GM23338 (cell line): ENCODE results near the gene ITPRID2. TPM values are rescaled to one million over a fixed set of nuclear protein-coding genes. Genes with fewer than 3 reads are reported as not detected.

Source experiments
- ATAC-seq: fragments of 200-7000 bp; cut with Tn5 transposase; 3 replicates; pipeline ENCODE4 v1.9.1; 2020
- DNase-seq: peaks from one replicate; pipeline ENCODE4 v3.0.0-alpha.2; 2015; ENCODE audit warnings: low spot score
- H2AFZ ChIP-seq: fragments of 200-600 bp; sonication (generic); 2 replicates; pipeline ENCODE4 v1.8.0; 2016; ENCODE audit warnings: antibody characterized with exemption, mild to moderate bottlenecking, moderate library complexity
- H3F3A ChIP-seq: fragments of 200-600 bp; sonication (generic); replicated peaks from 2 replicates; pipeline ENCODE4 v1.8.0; 2017; ENCODE audit warnings: antibody characterized with exemption, mixed run types, low read depth
- H3K27ac ChIP-seq: fragments of 200-600 bp; sonication (generic); 2 replicates; pipeline ENCODE4 v1.6.1; 2016; ENCODE audit warnings: low read depth
- H3K27me3 ChIP-seq: fragments of 200-600 bp; sonication (generic); 2 replicates; pipeline ENCODE4 v1.8.0; 2016; ENCODE audit warnings: mild to moderate bottlenecking, mixed run types, moderate library complexity; ENCODE audit not compliant: insufficient read depth
- H3K36me3 ChIP-seq: fragments of 200-600 bp; sonication (generic); 2 replicates; pipeline ENCODE4 v1.8.0; 2016; ENCODE audit warnings: mild to moderate bottlenecking; ENCODE audit not compliant: insufficient read depth
- H3K4me1 ChIP-seq: fragments of 200-600 bp; sonication (generic); 2 replicates; pipeline ENCODE4 v1.8.0; 2016; ENCODE audit warnings: mild to moderate bottlenecking, moderate library complexity; ENCODE audit not compliant: insufficient read depth
- H3K4me2 ChIP-seq: fragments of 200-600 bp; sonication (generic); 2 replicates; pipeline ENCODE4 v1.7.1; 2017; ENCODE audit warnings: mixed run types
- H3K4me3 ChIP-seq: fragments of 200-600 bp; sonication (generic); 2 replicates; pipeline ENCODE4 v1.6.1; 2016; ENCODE audit warnings: mixed run types
- H3K79me2 ChIP-seq: fragments of 200-600 bp; sonication (generic); replicated peaks from 2 replicates; pipeline ENCODE4 v1.8.0; 2017; ENCODE audit warnings: mild to moderate bottlenecking; ENCODE audit not compliant: insufficient read depth
- H3K9me2 ChIP-seq: fragments of 200-600 bp; sonication (generic); 2 replicates; pipeline ENCODE4 v1.8.0; 2017; ENCODE audit not compliant: insufficient read depth
- H4K20me1 ChIP-seq: fragments of 200-600 bp; sonication (generic); replicated peaks from 2 replicates; pipeline ENCODE4 v1.8.0; 2017; ENCODE audit warnings: mild to moderate bottlenecking; ENCODE audit not compliant: insufficient read depth
- H3K27ac Mint-ChIP-seq: 2 replicates; pipeline ENCODE4 v1.8.0; 2020; ENCODE audit warnings: inconsistent platforms, mild to moderate bottlenecking, moderate library complexity, mixed read lengths
- H3K27me3 Mint-ChIP-seq: 3 replicates; pipeline ENCODE4 v1.8.0; 2022; ENCODE audit warnings: low read depth, mild to moderate bottlenecking, moderate library complexity, mixed read lengths, inconsistent platforms; ENCODE audit not compliant: insufficient read depth, poor library complexity
- H3K36me3 Mint-ChIP-seq: 3 replicates; pipeline ENCODE4 v1.8.0; 2021; ENCODE audit warnings: low read depth, mild to moderate bottlenecking, inconsistent platforms, moderate library complexity, mixed read lengths
- H3K4me1 Mint-ChIP-seq: 3 replicates; pipeline ENCODE4 v1.8.0; 2020; ENCODE audit warnings: mild to moderate bottlenecking, inconsistent platforms, mixed read lengths
- H3K4me3 Mint-ChIP-seq: 3 replicates; pipeline ENCODE4 v1.8.0; 2021; ENCODE audit warnings: moderate library complexity, mild to moderate bottlenecking, inconsistent platforms, mixed read lengths
- H3K9me3 Mint-ChIP-seq: 3 replicates; pipeline ENCODE4 v1.8.0; 2020; ENCODE audit warnings: moderate library complexity, mild to moderate bottlenecking, inconsistent platforms, mixed read lengths
- CREB1 ChIP-seq: fragments of 250-450 bp; sonication (Bioruptor Pico); IDR thresholded peaks from 2 replicates; pipeline ENCODE4 v1.5.0; 2020; ENCODE audit warnings: low read depth, mild to moderate bottlenecking, moderate library complexity
- EZH2 ChIP-seq: fragments of 200-600 bp; sonication (generic); IDR thresholded peaks from one replicate; pipeline ENCODE4 v1.8.0; 2017; ENCODE audit warnings: antibody characterized with exemption, mild to moderate bottlenecking, low read depth; ENCODE audit not compliant: unreplicated experiment
- EZH2phosphoT487 ChIP-seq: fragments of 200-600 bp; sonication (generic); IDR thresholded peaks from one replicate; pipeline ENCODE4 v1.8.1; 2018; ENCODE audit warnings: antibody characterized with exemption; ENCODE audit not compliant: unreplicated experiment
- JUNB ChIP-seq: IDR thresholded peaks from one replicate; pipeline ENCODE4 v1.6.1; 2016; ENCODE audit warnings: antibody characterized with exemption; ENCODE audit not compliant: unreplicated experiment
- NANOG ChIP-seq: IDR thresholded peaks from 2 replicates; pipeline ENCODE4 v1.6.1; 2016; ENCODE audit warnings: antibody characterized with exemption, borderline replicate concordance
- POLR2AphosphoS5 ChIP-seq: IDR thresholded peaks from 2 replicates; pipeline ENCODE4 v1.6.1; 2016; ENCODE audit warnings: antibody characterized with exemption, low read depth
- REST ChIP-seq: IDR thresholded peaks from one replicate; pipeline ENCODE4 v1.6.1; 2018; ENCODE audit warnings: antibody characterized with exemption; ENCODE audit not compliant: unreplicated experiment
- STAT1 ChIP-seq: IDR thresholded peaks from one replicate; pipeline ENCODE4 v1.6.1; 2016; ENCODE audit warnings: antibody characterized with exemption; ENCODE audit not compliant: unreplicated experiment
- ZNF114 ChIP-seq: fragments of 250-450 bp; sonication (Bioruptor Pico); IDR thresholded peaks from 2 replicates; pipeline ENCODE4 v1.5.0; 2020; ENCODE audit warnings: mild to moderate bottlenecking, moderate library complexity
- ZNF331 ChIP-seq: fragments of 250-450 bp; sonication (Bioruptor Pico); IDR thresholded peaks from 2 replicates; pipeline ENCODE4 v1.5.0; 2020; ENCODE audit warnings: low read depth, mild to moderate bottlenecking, moderate library complexity
- ZNF462 ChIP-seq: fragments of 250-450 bp; sonication (Bioruptor Pico); IDR thresholded peaks from 2 replicates; pipeline ENCODE4 v1.5.0; 2020; ENCODE audit warnings: mild to moderate bottlenecking, moderate library complexity
- polyA plus RNA-seq: library from polyadenylated mRNA; unstranded; fragments of >200 nt; fragmentation: Nextera tagmentation; extraction: Ambion mirVana; gene quantifications from 2 replicates; pipeline ENCODE4 v1.2.1, GENCODE V29; 2016
- total RNA-seq: library from RNA; depleted of rRNA; stranded (reverse); fragments of >200 nt; shearing (Covaris generic); gene quantifications from 2 replicates; pipeline ENCODE4 v1.2.3, GENCODE V29; 2014
- TF ChIP-seq, protein P1 (sequence below): IDR thresholded peaks from 2 replicates; pipeline ENCODE4 v1.6.1; 2016; ENCODE audit warnings: antibody characterized with exemption
- TF ChIP-seq, protein P2 (sequence below), 2 experiments: fragments of 200-600 bp in 1 of 2; sonication (generic) in 1 of 2; conservative IDR thresholded peaks; 2 replicates each; pipeline versions ENCODE4 v1.5.1 to v1.6.1; 2016 to 2017; ENCODE audit warnings: antibody characterized with exemption in 2 of 2, low read depth in 2 of 2, mild to moderate bottlenecking in 2 of 2, moderate library complexity in 1 of 2

The ITPRID2 gene
- total and polyA plus RNA-seq, 2 experiments from 2014 or later: 4.4 to 12.0 TPM

GRCh38 chr2:181862583-181863281, 28.8 kb upstream of the ITPRID2 start:
- H3K27ac ChIP-seq: no peak overlapping the region
- ATAC-seq: no peak
- H3K4me1 ChIP-seq: no peaks in the 10 kb centered on the region
- no peaks in the 10 kb centered on the region for H3K36me3 ChIP-seq
- H3F3A ChIP-seq: no peaks in the 10 kb centered on the region
- Mint-ChIP-seq H3K27me3 (no peaks in the 10 kb centered on the region), H3K36me3 (no peaks in the 10 kb centered on the region), H3K9me3 (no peaks in the 10 kb centered on the region), H3K27ac (no peak overlapping the region), H3K4me3 (no peak overlapping the region), H3K4me1 (no peaks in the 10 kb centered on the region; the same call in 2 of the 3 replicates)
- TF ChIP-seq CREB1 (CRISPR knock-in tag) (no peak), ZNF331 (CRISPR knock-in tag) (no peak), ZNF462 (CRISPR knock-in tag) (no peak), NANOG (no peak), EZH2 (no peak), STAT1 (no peak), ZNF114 (no peak), JUNB (no peak), REST (no peak), POLR2AphosphoS5 (no peak), EZH2phosphoT487 (no peak)
- TF ChIP-seq, protein P1, sequence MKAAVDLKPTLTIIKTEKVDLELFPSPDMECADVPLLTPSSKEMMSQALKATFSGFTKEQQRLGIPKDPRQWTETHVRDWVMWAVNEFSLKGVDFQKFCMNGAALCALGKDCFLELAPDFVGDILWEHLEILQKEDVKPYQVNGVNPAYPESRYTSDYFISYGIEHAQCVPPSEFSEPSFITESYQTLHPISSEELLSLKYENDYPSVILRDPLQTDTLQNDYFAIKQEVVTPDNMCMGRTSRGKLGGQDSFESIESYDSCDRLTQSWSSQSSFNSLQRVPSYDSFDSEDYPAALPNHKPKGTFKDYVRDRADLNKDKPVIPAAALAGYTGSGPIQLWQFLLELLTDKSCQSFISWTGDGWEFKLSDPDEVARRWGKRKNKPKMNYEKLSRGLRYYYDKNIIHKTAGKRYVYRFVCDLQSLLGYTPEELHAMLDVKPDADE: no peak
- TF ChIP-seq, protein P2, sequence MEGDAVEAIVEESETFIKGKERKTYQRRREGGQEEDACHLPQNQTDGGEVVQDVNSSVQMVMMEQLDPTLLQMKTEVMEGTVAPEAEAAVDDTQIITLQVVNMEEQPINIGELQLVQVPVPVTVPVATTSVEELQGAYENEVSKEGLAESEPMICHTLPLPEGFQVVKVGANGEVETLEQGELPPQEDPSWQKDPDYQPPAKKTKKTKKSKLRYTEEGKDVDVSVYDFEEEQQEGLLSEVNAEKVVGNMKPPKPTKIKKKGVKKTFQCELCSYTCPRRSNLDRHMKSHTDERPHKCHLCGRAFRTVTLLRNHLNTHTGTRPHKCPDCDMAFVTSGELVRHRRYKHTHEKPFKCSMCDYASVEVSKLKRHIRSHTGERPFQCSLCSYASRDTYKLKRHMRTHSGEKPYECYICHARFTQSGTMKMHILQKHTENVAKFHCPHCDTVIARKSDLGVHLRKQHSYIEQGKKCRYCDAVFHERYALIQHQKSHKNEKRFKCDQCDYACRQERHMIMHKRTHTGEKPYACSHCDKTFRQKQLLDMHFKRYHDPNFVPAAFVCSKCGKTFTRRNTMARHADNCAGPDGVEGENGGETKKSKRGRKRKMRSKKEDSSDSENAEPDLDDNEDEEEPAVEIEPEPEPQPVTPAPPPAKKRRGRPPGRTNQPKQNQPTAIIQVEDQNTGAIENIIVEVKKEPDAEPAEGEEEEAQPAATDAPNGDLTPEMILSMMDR (conservative IDR thresholded peaks at IDR 0.05; ENCODE audit: low read depth in 2 of 2): no peak
- no peaks in the 10 kb centered on the region for H3K79me2 ChIP-seq
- H2AFZ ChIP-seq: no peak overlapping the region
- no peak overlapping the region for H3K4me2 ChIP-seq
- no peaks in the 10 kb centered on the region for H3K27me3 ChIP-seq
- DNase-seq: no peak
- no peaks in the 10 kb centered on the region for H4K20me1 ChIP-seq
- H3K4me3 ChIP-seq: no peak overlapping the region
- H3K9me2 ChIP-seq: no peaks in the 10 kb centered on the region; the same call in 1 of the 2 replicates
